Prostate gland (tissue), 2 donors: Measurements from ENCODE around the gene BICD1.

Experiments used
- CTCF ChIP-seq, 4 experiments: fragments of 200-600 bp in 2 of 4; fragments of 450-650 bp in 2 of 4; sonication (generic) in 2 of 4; IDR thresholded peaks; 1 replicate in 3 of 4; 2 replicates in 1 of 4; pipeline ENCODE4 v1.5.1; 2016 to 2019; ENCODE audit warnings: antibody characterized with exemption in 4 of 4, mild to moderate bottlenecking in 2 of 4, moderate library complexity in 2 of 4
- POLR2A ChIP-seq: fragments of 450-650 bp; IDR thresholded peaks from one replicate; pipeline ENCODE4 v1.6.1; 2016; ENCODE audit warnings: antibody characterized with exemption, mild to moderate bottlenecking

- no peak for TF ChIP-seq POLR2A
- TF ChIP-seq CTCF (IDR thresholded peaks at IDR 0.05) = no peak
Observed at GRCh38 chr12:32382226-32382625, 275.6 kb downstream of the BICD1 start.
